Measurements from ENCODE around the gene BCDIN3D. TPM values are rescaled to one million over a fixed set of nuclear protein-coding genes. Genes with fewer than 3 reads are reported as not detected.

BCDIN3D gene
- total RNA-seq, 1 experiment from 2014 or later, result 4.0 TPM

DNA sequence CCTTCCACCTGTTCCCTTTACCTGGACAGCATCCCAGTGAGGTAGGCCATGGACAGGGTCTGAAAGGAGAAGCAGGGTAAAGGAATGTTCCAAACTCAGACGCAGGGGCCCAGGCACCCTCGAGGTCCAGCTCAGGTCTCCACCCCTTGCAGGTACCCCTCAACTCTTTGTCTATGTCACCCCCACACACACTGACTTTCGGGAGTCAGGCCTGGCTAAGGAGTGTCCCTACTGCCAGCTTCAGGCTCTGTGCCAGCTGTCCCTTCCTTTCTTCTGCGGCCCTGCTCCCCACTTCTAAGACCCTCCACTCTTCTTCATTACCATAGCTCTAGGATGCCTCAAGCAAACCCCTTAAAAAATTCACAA, 47.2 kb upstream of the BCDIN3D start:
- H3K4me3 Mint-ChIP-seq (ENCODE audit: low read depth, unreplicated experiment), result no peak overlapping the region
- BruUV-seq (replicated peaks), result no TSS peak
- no peak overlapping the region for H3K27ac Mint-ChIP-seq (ENCODE audit: unreplicated experiment)
- TF ChIP-seq, protein P1, sequence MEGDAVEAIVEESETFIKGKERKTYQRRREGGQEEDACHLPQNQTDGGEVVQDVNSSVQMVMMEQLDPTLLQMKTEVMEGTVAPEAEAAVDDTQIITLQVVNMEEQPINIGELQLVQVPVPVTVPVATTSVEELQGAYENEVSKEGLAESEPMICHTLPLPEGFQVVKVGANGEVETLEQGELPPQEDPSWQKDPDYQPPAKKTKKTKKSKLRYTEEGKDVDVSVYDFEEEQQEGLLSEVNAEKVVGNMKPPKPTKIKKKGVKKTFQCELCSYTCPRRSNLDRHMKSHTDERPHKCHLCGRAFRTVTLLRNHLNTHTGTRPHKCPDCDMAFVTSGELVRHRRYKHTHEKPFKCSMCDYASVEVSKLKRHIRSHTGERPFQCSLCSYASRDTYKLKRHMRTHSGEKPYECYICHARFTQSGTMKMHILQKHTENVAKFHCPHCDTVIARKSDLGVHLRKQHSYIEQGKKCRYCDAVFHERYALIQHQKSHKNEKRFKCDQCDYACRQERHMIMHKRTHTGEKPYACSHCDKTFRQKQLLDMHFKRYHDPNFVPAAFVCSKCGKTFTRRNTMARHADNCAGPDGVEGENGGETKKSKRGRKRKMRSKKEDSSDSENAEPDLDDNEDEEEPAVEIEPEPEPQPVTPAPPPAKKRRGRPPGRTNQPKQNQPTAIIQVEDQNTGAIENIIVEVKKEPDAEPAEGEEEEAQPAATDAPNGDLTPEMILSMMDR (IDR thresholded peaks at IDR 0.05; ENCODE audit: unreplicated experiment), result no peak
- CTCF ChIA-PET, result interaction anchor here (0.9 kb wide), 1 partner anchor 23 kb away, joined by 3 read pairs; no protein-coding TSS in a partner anchor
- no peaks in the 10 kb centered on the region for H3K9me3 Mint-ChIP-seq (ENCODE audit: low read depth, unreplicated experiment)
- H3K4me1 Mint-ChIP-seq (ENCODE audit: low read depth, unreplicated experiment), result peaks cover 15% of the 10 kb centered on the region
- intact Hi-C loops (cut with micrococcal nuclease; ENCODE audit: unreplicated experiment), result no loop called here
- DNase-seq, result no peak
- H3K27me3 Mint-ChIP-seq (ENCODE audit: unreplicated experiment), result peaks cover 11% of the 10 kb centered on the region
- no peaks in the 10 kb centered on the region for H3K36me3 Mint-ChIP-seq (ENCODE audit: insufficient read depth, unreplicated experiment)

DNA sequence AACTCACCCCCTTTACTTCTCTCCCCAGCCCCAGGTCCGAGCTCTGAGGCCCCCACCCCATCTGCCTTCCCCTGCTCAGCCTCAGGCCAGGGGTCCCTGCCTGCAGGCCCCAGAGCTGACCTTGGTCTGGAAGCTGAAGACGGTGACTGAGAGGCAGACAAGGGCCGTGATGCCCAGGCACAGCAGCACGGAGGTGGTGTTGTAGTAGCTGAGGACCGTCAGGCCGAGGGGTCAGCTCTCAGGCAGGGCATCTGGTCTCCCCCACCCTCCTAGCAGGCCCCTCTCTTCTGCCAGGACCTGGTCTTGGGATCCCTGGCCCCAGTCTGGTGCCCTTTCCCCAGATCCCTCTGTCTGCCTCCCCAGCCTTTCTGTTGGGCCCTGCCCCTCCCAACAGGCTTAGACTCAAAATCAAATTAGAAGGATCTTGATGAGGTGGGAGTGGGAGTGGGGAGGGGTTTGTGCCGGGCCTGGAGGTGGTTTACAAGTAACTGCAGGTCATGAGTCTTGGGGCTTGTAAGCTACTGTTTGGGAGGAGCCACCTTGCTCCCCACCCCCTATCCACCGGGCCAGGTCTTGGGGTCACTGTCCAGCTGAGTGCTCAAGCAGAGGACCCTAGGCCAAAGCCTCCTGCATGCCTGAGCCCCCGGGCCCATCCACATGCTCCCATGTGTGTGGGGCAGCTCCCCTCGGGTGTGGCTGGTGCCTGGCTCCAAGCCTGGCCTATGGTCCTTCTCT, 46.6 kb upstream of the BCDIN3D start:
- Mint-ChIP-seq H3K4me1 (ENCODE audit: low read depth, unreplicated experiment) (peaks cover 12% of the 10 kb centered on the region), H3K9me3 (ENCODE audit: low read depth, unreplicated experiment) (no peaks in the 10 kb centered on the region), H3K36me3 (ENCODE audit: insufficient read depth, unreplicated experiment) (no peaks in the 10 kb centered on the region), H3K27ac (ENCODE audit: unreplicated experiment) (no peak overlapping the region), H3K4me3 (ENCODE audit: low read depth, unreplicated experiment) (no peak overlapping the region), H3K27me3 (ENCODE audit: unreplicated experiment) (peaks cover 15% of the 10 kb centered on the region)
- BruUV-seq (replicated peaks), result no TSS peak
- TF ChIP-seq, protein P1 (IDR thresholded peaks at IDR 0.05; ENCODE audit: unreplicated experiment), result no peak
- CTCF ChIA-PET, result interaction anchor here (0.6 to 0.9 kb wide), 2 partner anchors 22 to 94 kb away, joined by 3 read pairs; no protein-coding TSS in a partner anchor
- DNase-seq, result no peak
- intact Hi-C loops (cut with micrococcal nuclease; ENCODE audit: unreplicated experiment), result no loop called here

DNA sequence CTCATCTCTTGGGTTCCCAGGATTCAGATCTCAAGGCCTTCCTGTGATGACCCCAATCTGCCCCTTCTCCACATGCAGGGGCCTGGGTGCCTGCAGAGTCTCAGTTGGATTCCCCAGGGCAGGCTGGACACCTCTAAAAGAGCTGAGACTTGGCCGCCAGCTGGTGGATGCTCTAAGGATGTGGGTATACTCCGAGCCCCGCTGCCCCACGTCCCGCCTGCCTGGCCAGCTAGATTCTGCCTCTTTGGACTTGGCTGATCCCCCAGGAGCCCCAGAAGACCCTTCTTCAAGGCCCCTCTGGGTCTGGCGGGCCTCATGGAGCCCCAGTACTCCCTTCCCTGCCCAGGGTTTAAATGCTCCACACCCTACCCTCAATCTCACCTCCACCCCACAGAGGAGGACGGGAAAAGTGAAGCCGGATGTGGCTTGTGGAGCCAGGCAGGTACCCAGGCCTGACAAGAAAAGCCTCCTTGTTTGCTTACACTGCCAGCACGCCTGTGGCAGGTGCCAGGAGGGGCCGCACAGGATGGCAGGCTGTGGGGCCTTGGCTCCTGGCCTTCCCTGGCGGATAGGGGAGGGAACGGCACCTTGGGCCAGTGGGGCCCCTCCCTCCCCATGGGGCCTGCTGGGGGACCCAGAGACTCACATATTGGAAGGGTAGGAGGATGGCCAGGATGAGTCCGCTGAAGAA, 45.7 kb upstream of the BCDIN3D start:
- Mint-ChIP-seq H3K9me3 (ENCODE audit: low read depth, unreplicated experiment) (no peaks in the 10 kb centered on the region), H3K27me3 (ENCODE audit: unreplicated experiment) (peaks cover 24% of the 10 kb centered on the region), H3K4me1 (ENCODE audit: low read depth, unreplicated experiment) (peaks cover 9% of the 10 kb centered on the region), H3K27ac (ENCODE audit: unreplicated experiment) (no peak overlapping the region), H3K4me3 (ENCODE audit: low read depth, unreplicated experiment) (no peak overlapping the region), H3K36me3 (ENCODE audit: insufficient read depth, unreplicated experiment) (no peaks in the 10 kb centered on the region)
- no TSS peak for BruUV-seq (replicated peaks)
- TF ChIP-seq, protein P1 (IDR thresholded peaks at IDR 0.05; ENCODE audit: unreplicated experiment), result no peak
- intact Hi-C loops (cut with micrococcal nuclease; ENCODE audit: unreplicated experiment), result no loop called here
- DNase-seq, result peak; percentile 51
- CTCF ChIA-PET, result interaction anchor here (0.6 kb wide), 1 partner anchor 95 kb away, joined by 3 read pairs; no protein-coding TSS in a partner anchor

DNA sequence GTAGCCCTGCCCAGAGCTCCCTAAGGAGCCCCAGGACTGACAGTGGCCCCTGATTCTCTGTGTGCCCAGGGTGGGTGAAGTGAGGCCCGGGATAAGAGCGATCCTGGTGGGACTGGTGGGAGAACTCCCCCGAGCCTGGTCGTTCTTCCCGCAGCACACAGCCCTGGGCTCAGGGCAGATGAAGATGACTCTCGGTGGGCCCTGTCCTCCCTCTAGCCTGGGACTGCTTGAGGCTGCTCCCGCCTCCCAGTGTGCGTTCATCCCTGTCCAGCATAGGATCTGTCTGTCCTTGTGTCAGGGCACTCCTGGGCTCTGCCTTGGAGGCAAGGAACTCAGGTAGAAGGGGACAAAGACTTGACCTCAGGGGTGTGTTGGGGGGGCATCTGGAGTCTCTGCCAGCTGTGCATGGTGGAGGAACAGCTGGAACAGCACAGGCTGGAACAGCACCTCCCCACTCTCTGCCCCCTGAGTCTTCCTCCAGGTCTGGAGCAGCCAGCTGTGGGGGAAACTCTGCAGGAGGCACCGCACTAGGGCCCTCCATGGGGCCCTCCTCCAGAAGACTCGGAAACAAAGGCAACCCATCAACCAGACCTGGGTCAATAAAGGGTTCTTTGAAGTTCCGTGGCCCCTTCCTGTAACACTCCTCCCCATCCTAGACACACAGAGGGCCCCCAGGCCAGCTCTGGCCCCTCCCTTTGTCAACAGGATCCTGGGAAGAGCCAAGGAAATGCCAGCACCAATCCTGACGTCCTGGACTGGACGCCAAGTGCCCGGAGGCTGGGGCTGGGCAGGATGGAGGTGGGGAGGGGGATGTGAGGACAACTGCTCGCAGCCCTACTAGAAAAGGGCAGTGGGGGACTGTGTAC, 44.9 kb upstream of the BCDIN3D start:
- H3K36me3 Mint-ChIP-seq (ENCODE audit: insufficient read depth, unreplicated experiment), result no peaks in the 10 kb centered on the region
- DNase-seq, result no peak
- no peak overlapping the region for H3K4me3 Mint-ChIP-seq (ENCODE audit: low read depth, unreplicated experiment)
- no TSS peak for BruUV-seq (replicated peaks)
- CTCF ChIA-PET, result no interaction called here
- TF ChIP-seq, protein P1 (IDR thresholded peaks at IDR 0.05; ENCODE audit: unreplicated experiment), result no peak
- peaks cover 30% of the 10 kb centered on the region for H3K27me3 Mint-ChIP-seq (ENCODE audit: unreplicated experiment)
- no peak overlapping the region for H3K27ac Mint-ChIP-seq (ENCODE audit: unreplicated experiment)
- intact Hi-C loops (cut with micrococcal nuclease; ENCODE audit: unreplicated experiment), result no loop called here
- peaks cover 7% of the 10 kb centered on the region for H3K4me1 Mint-ChIP-seq (ENCODE audit: low read depth, unreplicated experiment)
- H3K9me3 Mint-ChIP-seq (ENCODE audit: low read depth, unreplicated experiment), result no peaks in the 10 kb centered on the region
